Naive B cell (primary cell): Measurements from ENCODE around the gene CHST11. TPM values are rescaled to one million over a fixed set of nuclear protein-coding genes. Genes with fewer than 3 reads are reported as not detected.
"Not testable (repeated sequence)": the region's sequence is repeated elsewhere in the genome, so short reads cannot be mapped to it uniquely, and the experiment has no call there.

Experiments used
- ATAC-seq, 2 donors: fragments of 150-1000 bp; cut with Tn5 transposase; 2 replicates each; pipeline ENCODE4 v1.10.0; 2021; ENCODE audit warnings: low read depth in 2 of 2, mild to moderate bottlenecking in 2 of 2, moderate library complexity in 2 of 2
- DNase-seq: peaks from one replicate; pipeline ENCODE4 v3.0.0; 2022
- H3K27ac Mint-ChIP-seq, 6 donors: one replicate each; pipeline ENCODE4 v1.8.0; 2020 to 2022; ENCODE audit warnings: mild to moderate bottlenecking in 6 of 6, mixed read lengths in 6 of 6, moderate library complexity in 5 of 6, inconsistent platforms in 2 of 6
- H3K27me3 Mint-ChIP-seq, 3 donors: one replicate each; pipeline ENCODE4 v1.8.0; 2021 to 2022; ENCODE audit warnings: mixed read lengths in 3 of 3, mild to moderate bottlenecking in 1 of 3
- H3K36me3 Mint-ChIP-seq, 2 donors: one replicate each; pipeline ENCODE4 v1.8.0; 2020 to 2022; ENCODE audit warnings: mixed read lengths in 2 of 2, inconsistent platforms in 1 of 2, mild to moderate bottlenecking in 1 of 2
- H3K4me1 Mint-ChIP-seq, 3 donors: one replicate each; pipeline ENCODE4 v1.8.0; 2020 to 2022; ENCODE audit warnings: mixed read lengths in 3 of 3, inconsistent platforms in 1 of 3, mild to moderate bottlenecking in 1 of 3, moderate library complexity in 1 of 3
- H3K4me3 Mint-ChIP-seq, 8 donors: one replicate each; pipeline ENCODE4 v1.8.0; 2020 to 2022; ENCODE audit warnings: mild to moderate bottlenecking in 8 of 8, mixed read lengths in 8 of 8, moderate library complexity in 8 of 8, inconsistent platforms in 2 of 8
- H3K9me3 Mint-ChIP-seq, 7 donors: one replicate each; pipeline ENCODE4 v1.8.0; 2020 to 2022; ENCODE audit warnings: mixed read lengths in 7 of 7, mild to moderate bottlenecking in 5 of 7, inconsistent platforms in 2 of 7, moderate library complexity in 1 of 7
- polyA plus RNA-seq, 6 donors: library from polyadenylated mRNA; unstranded; fragments of 300-500 nt; fragmentation: Illumina TruSeq; gene quantifications; one replicate each; pipeline ENCODE4 v1.2.3, GENCODE V29; 2021; ENCODE audit warnings: low read depth in 6 of 6

The CHST11 gene
- polyA plus RNA-seq, 6 donors from 2014 or later: 39.8 to 63.6 (median 58.6) TPM

DNA sequence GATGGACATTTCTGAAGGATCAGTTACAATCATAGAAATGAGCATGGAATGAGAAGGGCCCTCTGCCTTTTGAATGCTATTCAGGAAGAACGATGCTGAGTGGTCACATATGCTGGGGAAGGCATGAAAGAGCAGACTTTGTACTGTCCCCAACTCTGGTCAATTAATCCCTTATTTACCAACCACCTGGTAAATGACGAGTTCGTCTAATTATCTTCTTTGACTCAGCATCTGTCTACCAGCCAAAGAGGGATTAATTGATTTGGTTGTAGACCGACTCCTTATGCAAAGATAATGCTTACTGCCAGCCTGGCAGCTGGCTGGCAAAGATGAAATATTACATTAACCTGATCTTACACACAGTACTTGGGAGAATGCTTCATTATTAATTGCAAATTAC lies 152.2 kb downstream of the CHST11 start:
- peaks cover 0 to 7% (median 2%) of the 10 kb centered on the region in 7 donors for H3K9me3 Mint-ChIP-seq
- DNase-seq (no peak), ATAC-seq (no peak)
- H3K27me3 Mint-ChIP-seq: no peaks in the 10 kb centered on the region
- peak overlapping the region in 4 of 6 donors; percentile 1 to 66 (median 19) for H3K27ac Mint-ChIP-seq
- peaks cover 63 to 77% (median 64%) of the 10 kb centered on the region in 3 donors for H3K4me1 Mint-ChIP-seq
- no peak overlapping the region for H3K4me3 Mint-ChIP-seq
- peaks cover 24 to 25% of the 10 kb centered on the region in 2 donors for H3K36me3 Mint-ChIP-seq

GRCh38 chr12:104609445-104609844 lies 152.7 kb downstream of the CHST11 start:
- H3K9me3 Mint-ChIP-seq: peaks cover 0 to 7% (median 2%) of the 10 kb centered on the region in 7 donors
- H3K27me3 Mint-ChIP-seq: no peaks in the 10 kb centered on the region
- peaks cover 24 to 25% of the 10 kb centered on the region in 2 donors for H3K36me3 Mint-ChIP-seq
- ATAC-seq (no peak), DNase-seq (no peak)
- peaks cover 60 to 73% (median 61%) of the 10 kb centered on the region in 3 donors for H3K4me1 Mint-ChIP-seq
- no peak overlapping the region for H3K4me3 Mint-ChIP-seq
- H3K27ac Mint-ChIP-seq: peak overlapping the region in 3 of 6 donors; percentile 20 to 66 (median 41)

DNA sequence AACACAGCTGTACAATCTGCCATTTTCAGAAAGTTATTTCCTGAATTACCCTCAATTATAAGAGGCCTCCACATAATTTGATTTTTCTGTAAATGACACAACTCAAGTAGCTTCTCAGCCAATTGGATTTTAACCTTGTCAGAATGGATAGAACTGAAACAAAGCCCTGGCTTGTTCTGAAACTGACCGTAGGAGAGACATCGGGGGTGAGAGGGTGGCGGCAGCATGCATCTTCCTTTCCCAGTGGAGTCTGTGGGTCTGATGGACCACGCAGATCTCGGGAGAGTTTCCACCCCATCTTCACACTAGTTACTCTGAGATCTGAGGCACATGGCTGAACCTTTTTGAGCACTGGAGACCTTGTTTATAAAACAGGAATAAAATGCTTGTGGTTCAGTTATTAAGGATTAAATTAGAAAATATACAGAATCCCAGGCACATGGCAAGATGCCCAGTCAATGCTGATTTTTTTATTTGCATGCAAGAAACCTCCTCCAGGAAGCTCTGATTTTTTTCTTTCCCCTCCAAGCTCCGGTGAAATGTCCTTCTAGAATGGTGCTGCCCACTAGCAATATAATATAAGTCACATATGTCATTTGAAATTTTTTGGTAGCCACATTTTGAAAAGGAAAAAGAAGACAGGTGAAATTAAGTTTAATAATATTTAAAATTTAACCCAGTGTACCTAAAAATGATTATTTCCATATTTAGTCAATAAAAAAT lies 153.9 kb downstream of the CHST11 start:
- H3K27me3 Mint-ChIP-seq: no peaks in the 10 kb centered on the region
- H3K27ac Mint-ChIP-seq: peak overlapping the region in 3 of 6 donors; percentile 7 to 74 (median 26)
- peaks cover 59 to 77% (median 59%) of the 10 kb centered on the region in 3 donors for H3K4me1 Mint-ChIP-seq
- DNase-seq (no peak), ATAC-seq (no peak)
- H3K4me3 Mint-ChIP-seq: no peak overlapping the region
- H3K9me3 Mint-ChIP-seq: peaks cover 0 to 7% (median 2%) of the 10 kb centered on the region in 7 donors
- H3K36me3 Mint-ChIP-seq: peaks cover 24 to 25% of the 10 kb centered on the region in 2 donors

DNA sequence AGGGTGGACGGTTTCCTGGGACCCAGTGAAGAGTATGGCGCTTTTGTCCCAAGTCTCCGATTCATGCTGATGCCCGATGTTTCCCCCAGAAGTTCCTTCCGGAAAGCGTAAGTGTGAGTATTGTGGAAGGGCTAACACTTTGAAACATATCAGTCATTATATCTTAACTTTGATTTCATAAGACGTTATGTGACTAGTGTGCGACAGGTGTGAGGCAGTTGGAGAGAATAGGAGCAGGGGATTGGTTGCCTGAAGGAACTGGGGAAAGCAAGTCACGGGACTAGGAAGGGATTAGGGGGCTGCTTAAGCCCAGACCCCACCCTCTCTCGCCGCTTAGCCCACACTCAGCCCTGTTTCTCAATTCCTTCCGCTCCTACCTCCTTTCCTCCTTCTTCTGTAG lies 154.9 kb downstream of the CHST11 start:
- H3K36me3 Mint-ChIP-seq: peaks cover 24 to 25% of the 10 kb centered on the region in 2 donors
- H3K27ac Mint-ChIP-seq: peak overlapping the region in 1 of 6 donors; percentile 5
- peaks cover 0 to 7% (median 2%) of the 10 kb centered on the region in 7 donors for H3K9me3 Mint-ChIP-seq
- peaks cover 58 to 76% (median 66%) of the 10 kb centered on the region in 3 donors for H3K4me1 Mint-ChIP-seq
- no peak overlapping the region for H3K4me3 Mint-ChIP-seq
- H3K27me3 Mint-ChIP-seq: no peaks in the 10 kb centered on the region
- no peak for ATAC-seq
- no peak for DNase-seq

- Mint-ChIP-seq H3K4me1 (peaks cover 50 to 70% (median 57%) of the 10 kb centered on the region in 3 donors), H3K27ac (peak overlapping the region; percentile 3 to 91 (median 77)), H3K4me3 (peak overlapping the region in 2 of 8 donors; percentile 56 to 69), H3K36me3 (peaks cover 15 to 18% of the 10 kb centered on the region in 2 donors)
- not testable (repeated sequence) for ATAC-seq, H3K27me3 Mint-ChIP-seq, H3K9me3 Mint-ChIP-seq, DNase-seq
These were observed 156.6 kb downstream of the CHST11 start for GRCh38 chr12:104613372-104613771.

DNA sequence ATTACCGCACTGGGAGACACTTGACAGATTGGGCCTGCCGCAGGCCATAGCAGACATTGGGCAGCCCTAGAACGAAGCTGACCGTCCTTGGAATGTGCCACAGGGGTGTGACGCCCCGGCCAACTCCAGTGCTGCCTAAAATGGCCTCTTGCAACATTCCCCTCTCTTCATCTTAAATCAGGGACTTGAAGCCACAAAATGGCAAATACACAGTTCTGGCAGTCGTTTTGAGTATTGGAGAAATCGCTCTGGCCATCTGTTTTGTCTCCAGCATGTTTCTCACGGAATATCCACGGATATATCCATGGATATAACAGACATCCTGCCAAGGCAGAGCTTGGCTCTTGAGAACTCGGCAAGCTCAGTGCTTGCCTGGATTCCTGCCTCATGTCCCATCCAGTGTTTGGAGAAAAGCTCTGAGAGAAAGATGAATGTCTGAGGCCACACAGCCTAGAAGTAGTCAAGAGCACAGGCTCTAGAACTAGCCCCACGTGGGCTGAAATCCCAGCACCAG lies 158.4 kb downstream of the CHST11 start:
- H3K9me3 Mint-ChIP-seq: peaks cover 0 to 7% (median 2%) of the 10 kb centered on the region in 7 donors
- no peak overlapping the region for H3K4me3 Mint-ChIP-seq
- DNase-seq (no peak), ATAC-seq (no peak)
- peaks cover 15 to 18% of the 10 kb centered on the region in 2 donors for H3K36me3 Mint-ChIP-seq
- H3K4me1 Mint-ChIP-seq: peaks cover 44 to 62% (median 51%) of the 10 kb centered on the region in 3 donors
- no peaks in the 10 kb centered on the region for H3K27me3 Mint-ChIP-seq
- H3K27ac Mint-ChIP-seq: peak overlapping the region in 1 of 6 donors; percentile 40

- H3K27me3 Mint-ChIP-seq: no peaks in the 10 kb centered on the region
- DNase-seq (no peak), ATAC-seq (no peak)
- no peak overlapping the region for H3K4me3 Mint-ChIP-seq
- H3K36me3 Mint-ChIP-seq: no peaks in the 10 kb centered on the region
- H3K4me1 Mint-ChIP-seq: peaks cover 29 to 45% (median 37%) of the 10 kb centered on the region in 3 donors
- peak overlapping the region in 3 of 6 donors; percentile 49 to 69 (median 54) for H3K27ac Mint-ChIP-seq
- H3K9me3 Mint-ChIP-seq: peaks cover 0 to under 1% (median 0%) of the 10 kb centered on the region in 7 donors
These were observed 161.9 kb downstream of the CHST11 start for GRCh38 chr12:104618691-104619090.

GRCh38 chr12:104619305-104619704 lies 162.6 kb downstream of the CHST11 start:
- Mint-ChIP-seq H3K9me3 (no peaks in the 10 kb centered on the region), H3K27me3 (no peaks in the 10 kb centered on the region), H3K36me3 (no peaks in the 10 kb centered on the region), H3K4me3 (peak overlapping the region in 1 of 8 donors; percentile 12), H3K27ac (peak overlapping the region in 3 of 6 donors; percentile 25 to 92 (median 63)), H3K4me1 (peaks cover 31 to 51% (median 40%) of the 10 kb centered on the region in 3 donors)
- DNase-seq (no peak), ATAC-seq (no peak)

- Mint-ChIP-seq H3K36me3 (no peaks in the 10 kb centered on the region), H3K27me3 (no peaks in the 10 kb centered on the region), H3K4me1 (peaks cover 23 to 38% (median 36%) of the 10 kb centered on the region in 3 donors), H3K9me3 (no peaks in the 10 kb centered on the region), H3K27ac (peak overlapping the region in 1 of 6 donors; percentile 91), H3K4me3 (no peak overlapping the region)
- DNase-seq (no peak), ATAC-seq (no peak)
These were observed 164.2 kb downstream of the CHST11 start for GRCh38 chr12:104620837-104621531.

- no peak for DNase-seq
- Mint-ChIP-seq H3K27ac (peak overlapping the region in 2 of 6 donors; percentile 28), H3K27me3 (no peaks in the 10 kb centered on the region), H3K4me3 (no peak overlapping the region), H3K4me1 (peaks cover 27 to 46% (median 37%) of the 10 kb centered on the region in 3 donors), H3K36me3 (no peaks in the 10 kb centered on the region), H3K9me3 (no peaks in the 10 kb centered on the region)
- ATAC-seq: no peak
These were observed 166.2 kb downstream of the CHST11 start for GRCh38 chr12:104622928-104623327.

GRCh38 chr12:104623883-104624282 lies 167.1 kb downstream of the CHST11 start:
- Mint-ChIP-seq H3K4me1 (peaks cover 31 to 51% (median 39%) of the 10 kb centered on the region in 3 donors), H3K9me3 (peaks cover 0 to 2% (median 0%) of the 10 kb centered on the region in 7 donors), H3K27me3 (no peaks in the 10 kb centered on the region), H3K4me3 (no peak overlapping the region), H3K27ac (peak overlapping the region in 4 of 6 donors; percentile 28 to 81 (median 56)), H3K36me3 (peaks cover 0 to 8% of the 10 kb centered on the region in 2 donors)
- DNase-seq (no peak), ATAC-seq (no peak)

DNA sequence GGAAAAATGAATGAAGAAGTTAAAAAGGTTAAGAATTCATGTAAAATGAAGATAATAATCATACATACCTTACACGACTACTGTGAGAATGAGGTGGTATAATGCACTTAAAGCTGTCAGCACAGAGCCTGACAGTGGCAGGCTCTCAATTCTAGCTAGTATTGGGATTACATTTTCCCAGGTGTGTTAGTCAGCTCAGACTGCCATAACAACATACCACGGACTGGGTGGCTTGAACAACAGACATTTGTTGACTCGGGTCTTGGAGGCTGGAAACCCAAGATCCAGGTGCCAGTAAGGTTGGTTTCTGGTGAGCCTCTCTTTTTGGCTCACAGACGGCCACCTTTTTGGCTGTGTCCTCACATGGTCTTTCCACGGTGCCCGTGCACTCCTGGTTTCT lies 167.8 kb downstream of the CHST11 start:
- peaks cover 0 to 2% (median 0%) of the 10 kb centered on the region in 7 donors for H3K9me3 Mint-ChIP-seq
- DNase-seq: no peak
- ATAC-seq: no peak
- peak overlapping the region in 5 of 6 donors; percentile 26 to 49 (median 33) for H3K27ac Mint-ChIP-seq
- peaks cover 0 to 9% of the 10 kb centered on the region in 2 donors for H3K36me3 Mint-ChIP-seq
- H3K4me1 Mint-ChIP-seq: peaks cover 35 to 51% (median 38%) of the 10 kb centered on the region in 3 donors
- H3K27me3 Mint-ChIP-seq: no peaks in the 10 kb centered on the region
- H3K4me3 Mint-ChIP-seq: no peak overlapping the region
